Psoas muscle (tissue), 8 donors: ENCODE data around the gene CHI3L1. TPM values are rescaled to one million over a fixed set of nuclear protein-coding genes. Genes with fewer than 3 reads are reported as not detected.

Experiments
- ATAC-seq, 4 donors: fragments of 200-7000 bp; cut with Tn5 transposase; one replicate each; pipeline ENCODE4 v1.9.1; 2020; ENCODE audit warnings: moderate library complexity in 3 of 4, mild to moderate bottlenecking in 2 of 4
- DNase-seq, 2 donors: peaks; one replicate each; pipeline ENCODE4 v3.0.0-alpha.2; 2020
- H3K27ac ChIP-seq: fragments of 200-600 bp; one replicate; pipeline ENCODE4 v1.8.0; 2022
- H3K27me3 ChIP-seq, 3 donors: fragments of 200-600 bp in 1 of 3; one replicate each; pipeline versions ENCODE4 v1.6.1 to v1.8.0; 2013 to 2022; ENCODE audit warnings: low read length in 2 of 3, mild to moderate bottlenecking in 2 of 3, moderate library complexity in 1 of 3; ENCODE audit not compliant: insufficient read depth in 3 of 3
- H3K36me3 ChIP-seq, 2 donors: fragments of 200-600 bp in 1 of 2; one replicate each; pipeline versions ENCODE4 v1.6.1 to v1.8.0; 2013 to 2022; ENCODE audit warnings: low read depth in 1 of 2, mild to moderate bottlenecking in 1 of 2, moderate library complexity in 1 of 2; ENCODE audit not compliant: insufficient read depth in 1 of 2
- H3K4me1 ChIP-seq: fragments of 200-600 bp; one replicate; pipeline ENCODE4 v1.8.0; 2022
- H3K4me3 ChIP-seq: fragments of 200-600 bp; one replicate; pipeline ENCODE4 v1.8.0; 2022; ENCODE audit warnings: mild to moderate bottlenecking
- H3K9me3 ChIP-seq: fragments of 200-600 bp; one replicate; pipeline ENCODE4 v1.8.0; 2022
- WGBS, 3 donors: extraction: QIAGEN DNeasy Blood & Tissue Kit; methylation state at CpG; one replicate each; pipeline versions ENCODE4 v1.1.6 to v1.1.7; 2013; 5-methylcytosine and 5-hydroxymethylcytosine counted together
- intact Hi-C, 2 donors: fragments of 100-400 bp; cut with DNase I; formaldehyde crosslinking; loops; one replicate each; pipeline versions ENCODE4 v1.11.0 to v1.14.2; 2022
- polyA plus RNA-seq, 3 donors: library from polyadenylated mRNA; stranded (reverse); fragments of 200-250 nt; gene quantifications; one replicate each; pipeline ENCODE4 v1.2.3, GENCODE V29; 2013
- total RNA-seq, 4 donors: library from RNA; stranded (reverse); fragmentation: NEBNext Ultra II Directional in 2 of 4; extraction: Animal tissue kit (Norgen Biotek cat#: 25700) in 2 of 4; gene quantifications; one replicate each; pipeline versions ENCODE4 v1.2.1 to v1.2.4, GENCODE V29; 2021 to 2023
- TF ChIP-seq, protein P1 (sequence below): fragments of 200-600 bp; IDR thresholded peaks from one replicate; pipeline ENCODE4 v1.8.0; 2022; ENCODE audit warnings: antibody characterized with exemption
- donor health status: healthy with polysubstance abuse.
- donor health status: DM: no; HTN: no; CAD: no; lungs with moderate emphysema.
- donor health status: Bipolar disorder and iron deficiency.
- donor health status: healthy.
- donor health status: DM: yes; HTN: yes; CAD: no.
- donor health status: DM: no; HTN: no; CAD: no.
- donor health status: DM: no; HTN: no; CAD: no.
- donor health status: DM: yes; HTN: yes; CAD: no.

The CHI3L1 gene
- total and polyA plus RNA-seq, 7 donors = 1.7 to 156 (median 9.9) TPM

DNA sequence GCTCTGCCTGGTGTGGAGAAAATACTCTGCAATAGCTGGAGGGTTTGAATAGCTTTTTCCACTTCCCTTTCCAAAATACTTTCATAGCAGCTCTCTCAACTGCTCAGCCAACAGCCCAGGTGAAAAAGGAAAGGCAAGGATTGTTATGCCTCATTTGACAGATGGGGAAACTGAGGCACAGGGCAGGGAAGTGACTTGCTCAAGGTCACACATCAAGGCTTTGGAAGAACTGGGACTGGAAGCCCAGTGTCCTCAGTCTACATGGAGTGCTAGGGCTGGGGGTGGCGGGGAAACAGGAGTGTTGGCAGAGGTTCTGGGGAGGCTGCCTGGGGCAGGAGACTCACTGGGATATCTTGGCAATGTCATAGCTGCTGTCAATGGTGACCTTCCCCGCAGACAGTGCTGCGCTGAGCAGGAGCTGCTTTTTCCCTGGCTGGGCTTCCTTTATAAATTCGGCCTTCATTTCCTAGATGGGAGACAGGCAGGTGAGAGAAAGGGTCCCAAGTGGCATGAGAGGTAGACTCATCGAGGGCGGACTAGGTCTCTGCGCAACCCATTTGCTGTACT lies 4.0 kb downstream of the CHI3L1 start:
- Histone ChIP-seq H3K27me3 (no peaks in the 10 kb centered on the region), H3K27ac (no peak overlapping the region), H3K9me3 (no peaks in the 10 kb centered on the region), H3K4me1 (peaks cover 27% of the 10 kb centered on the region), H3K4me3 (no peak overlapping the region), H3K36me3 (no peaks in the 10 kb centered on the region)
- intact Hi-C loops = no loop called here
- TF ChIP-seq, protein P1, sequence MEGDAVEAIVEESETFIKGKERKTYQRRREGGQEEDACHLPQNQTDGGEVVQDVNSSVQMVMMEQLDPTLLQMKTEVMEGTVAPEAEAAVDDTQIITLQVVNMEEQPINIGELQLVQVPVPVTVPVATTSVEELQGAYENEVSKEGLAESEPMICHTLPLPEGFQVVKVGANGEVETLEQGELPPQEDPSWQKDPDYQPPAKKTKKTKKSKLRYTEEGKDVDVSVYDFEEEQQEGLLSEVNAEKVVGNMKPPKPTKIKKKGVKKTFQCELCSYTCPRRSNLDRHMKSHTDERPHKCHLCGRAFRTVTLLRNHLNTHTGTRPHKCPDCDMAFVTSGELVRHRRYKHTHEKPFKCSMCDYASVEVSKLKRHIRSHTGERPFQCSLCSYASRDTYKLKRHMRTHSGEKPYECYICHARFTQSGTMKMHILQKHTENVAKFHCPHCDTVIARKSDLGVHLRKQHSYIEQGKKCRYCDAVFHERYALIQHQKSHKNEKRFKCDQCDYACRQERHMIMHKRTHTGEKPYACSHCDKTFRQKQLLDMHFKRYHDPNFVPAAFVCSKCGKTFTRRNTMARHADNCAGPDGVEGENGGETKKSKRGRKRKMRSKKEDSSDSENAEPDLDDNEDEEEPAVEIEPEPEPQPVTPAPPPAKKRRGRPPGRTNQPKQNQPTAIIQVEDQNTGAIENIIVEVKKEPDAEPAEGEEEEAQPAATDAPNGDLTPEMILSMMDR = no peak
- ATAC-seq (no peak), DNase-seq (no peak)
- WGBS, 3 donors = 92 to 97% (median 95%) methylated on average over 7 of the region's 7 CpGs

DNA sequence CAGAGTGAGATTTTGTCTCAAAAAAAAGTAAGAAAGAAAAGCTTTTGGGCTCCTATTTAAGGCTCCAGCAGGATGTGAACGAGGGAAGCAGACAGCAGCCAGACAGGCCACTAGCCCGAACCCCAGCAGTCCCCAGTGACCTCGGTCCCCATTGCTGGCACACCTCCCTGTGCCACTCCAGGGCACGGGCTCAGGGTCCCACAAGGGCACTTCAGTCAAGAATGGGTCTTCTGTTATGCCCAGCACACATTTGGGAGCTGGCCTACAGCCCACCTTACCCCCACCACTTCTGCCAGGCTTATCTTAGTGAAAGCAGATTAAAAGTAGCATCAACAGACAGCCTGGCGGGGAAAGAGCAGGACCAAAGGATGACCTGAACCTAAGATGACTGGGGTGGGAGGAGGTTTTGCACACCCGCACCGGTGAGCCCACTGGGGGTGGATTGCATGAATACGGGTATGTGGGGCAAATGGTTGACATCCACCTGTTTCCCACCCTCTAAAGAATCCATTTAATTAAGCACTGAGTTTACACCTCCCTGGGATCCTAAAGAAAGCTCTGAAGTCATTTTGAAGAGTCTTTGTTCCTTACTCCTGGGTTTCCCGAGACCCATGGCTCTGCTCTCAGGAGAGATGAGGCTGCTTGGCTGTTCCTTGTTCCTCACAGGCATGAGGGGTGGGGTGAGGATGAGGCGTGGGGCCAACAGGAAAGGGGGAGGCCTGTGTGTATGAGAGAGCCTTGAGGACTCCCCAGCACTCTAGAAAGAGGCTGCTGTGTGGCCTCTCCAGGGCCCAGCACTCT lies 4.7 kb downstream of the CHI3L1 start:
- Histone ChIP-seq H3K36me3 (no peaks in the 10 kb centered on the region), H3K9me3 (no peaks in the 10 kb centered on the region), H3K4me1 (peaks cover 27% of the 10 kb centered on the region), H3K27me3 (no peaks in the 10 kb centered on the region), H3K27ac (no peak overlapping the region), H3K4me3 (no peak overlapping the region)
- DNase-seq (no peak), ATAC-seq (no peak)
- intact Hi-C loops = no loop called here
- TF ChIP-seq, protein P1 = no peak
- 74 to 81% (median 79%) methylated on average over 9 to 10 of the region's 10 CpGs for WGBS, 3 donors

DNA sequence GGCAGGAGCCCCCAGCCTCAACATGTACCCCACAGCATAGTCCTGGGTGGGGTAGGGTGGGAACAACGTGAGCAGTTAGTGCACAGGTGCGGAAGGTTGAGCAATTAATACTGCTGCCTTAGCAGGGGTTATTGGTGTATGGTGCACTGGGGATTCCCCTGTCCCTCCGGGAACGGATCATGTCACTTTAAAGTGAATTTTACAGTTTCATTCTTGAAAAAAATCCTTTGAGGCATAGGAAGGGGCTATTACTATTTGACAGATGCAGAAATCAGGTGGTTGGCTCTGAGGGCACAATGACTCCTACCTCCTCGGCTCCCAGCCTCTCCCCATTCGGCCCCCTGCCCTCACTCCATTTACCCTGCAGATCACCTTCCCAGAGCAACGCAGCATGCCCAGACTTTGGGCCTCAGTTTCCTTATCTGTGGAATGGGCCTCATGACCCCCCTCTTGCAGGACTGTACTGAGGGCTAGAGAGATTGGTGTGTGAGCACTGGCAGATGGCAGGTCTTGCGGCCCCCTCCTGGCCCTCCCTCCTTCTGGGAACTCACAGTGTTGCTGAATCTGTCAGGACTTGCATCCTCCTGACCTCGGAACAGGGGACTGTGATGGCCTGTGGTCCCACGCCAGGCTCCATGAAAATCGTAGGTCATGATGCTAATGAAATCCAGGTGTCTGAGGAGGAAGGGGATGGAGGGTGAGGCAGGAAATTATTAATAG lies 5.7 kb downstream of the CHI3L1 start:
- H3K9me3 ChIP-seq = no peaks in the 10 kb centered on the region
- TF ChIP-seq, protein P1 = no peak
- H3K36me3 ChIP-seq = no peaks in the 10 kb centered on the region
- 83 to 89% (median 85%) methylated on average over 11 of the region's 11 CpGs for WGBS, 3 donors
- peaks cover 32% of the 10 kb centered on the region for H3K4me1 ChIP-seq
- intact Hi-C loops = no loop called here
- H3K4me3 ChIP-seq = no peak overlapping the region
- no peak overlapping the region for H3K27ac ChIP-seq
- DNase-seq (no peak), ATAC-seq (no peak)
- no peaks in the 10 kb centered on the region for H3K27me3 ChIP-seq

DNA sequence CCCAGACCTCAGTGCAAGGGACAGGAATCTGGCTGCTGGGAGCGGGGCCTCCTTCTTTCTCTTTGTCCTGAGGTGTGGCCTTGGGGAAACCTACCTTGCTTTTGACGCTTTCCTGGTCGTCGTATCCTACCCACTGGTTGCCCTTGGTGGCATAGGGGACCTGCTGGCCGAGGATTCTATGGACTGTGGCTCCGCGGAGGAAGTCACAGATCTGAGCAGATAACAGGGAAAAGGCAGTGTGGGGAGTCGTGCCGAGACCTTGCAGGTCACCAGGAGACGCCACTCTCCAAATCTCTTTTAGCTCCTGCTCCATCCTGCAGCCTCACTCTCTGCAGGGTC lies 6.9 kb downstream of the CHI3L1 start:
- TF ChIP-seq, protein P1 = no peak
- WGBS, 3 donors = 93 to 96% (median 94%) methylated on average over 10 of the region's 10 CpGs
- intact Hi-C loops = loop anchor here in 1 of 2 donors (5.0 kb wide), 1 partner anchor 88 kb away; no protein-coding TSS in a partner anchor
- peaks cover 38% of the 10 kb centered on the region for H3K4me1 ChIP-seq
- no peak overlapping the region for H3K27ac ChIP-seq
- ATAC-seq (no peak), DNase-seq (no peak)
- H3K36me3 ChIP-seq = no peaks in the 10 kb centered on the region
- no peaks in the 10 kb centered on the region for H3K9me3 ChIP-seq
- H3K4me3 ChIP-seq = no peak overlapping the region
- no peaks in the 10 kb centered on the region for H3K27me3 ChIP-seq
